ENCODE results near the gene C17orf75. TPM values are rescaled to one million over a fixed set of nuclear protein-coding genes. Genes with fewer than 3 reads are reported as not detected.
A peak's percentile ranks its signal among the peaks of the same experiment; 100 is the strongest.

The C17orf75 gene
- total RNA-seq, 1 experiment from 2014 or later = 21.1 TPM

DNA sequence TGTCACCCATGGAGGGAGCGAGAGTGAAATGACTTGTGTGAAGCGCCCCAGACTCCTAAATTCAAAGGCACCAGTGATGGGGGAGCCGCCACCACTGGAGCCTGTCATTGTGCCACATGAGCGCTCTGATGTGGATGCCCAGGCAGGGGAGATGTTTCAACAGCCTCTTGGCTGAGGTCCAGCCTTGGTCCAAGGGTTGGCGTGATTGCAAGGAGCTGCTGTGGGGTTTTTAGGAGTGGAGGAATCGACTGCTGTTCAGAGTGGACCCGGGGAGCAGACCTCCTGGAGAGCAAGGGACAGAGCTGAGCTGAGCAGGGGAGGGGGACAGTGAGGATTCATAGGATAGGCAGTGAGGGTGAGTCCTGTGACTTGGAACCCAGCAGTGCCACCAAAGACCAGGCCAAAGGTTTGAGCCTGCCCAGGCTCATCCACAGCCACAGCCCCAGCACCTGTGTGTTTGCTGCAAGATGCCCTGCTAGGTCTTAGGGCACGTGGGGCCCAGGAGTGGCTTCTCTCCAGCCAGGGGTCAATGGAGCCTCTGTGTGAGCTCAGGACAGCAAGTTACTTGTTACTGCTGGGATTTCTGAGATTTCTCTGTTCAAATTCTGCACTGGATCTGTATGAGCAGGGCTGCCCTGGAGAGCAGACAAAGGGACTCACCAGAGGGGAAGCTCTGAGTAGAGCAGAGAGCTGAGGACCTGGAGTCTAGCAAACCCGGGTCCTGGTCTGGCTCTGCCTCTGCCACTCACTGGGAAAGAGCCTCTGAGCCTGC is 56.0 kb downstream of the C17orf75 start:
- no peaks in the 10 kb centered on the region for H3K9me3 Mint-ChIP-seq (ENCODE audit: low read depth, unreplicated experiment)
- intact Hi-C loops (cut with micrococcal nuclease; ENCODE audit: unreplicated experiment) = no loop called here
- H3K4me1 Mint-ChIP-seq (ENCODE audit: low read depth, unreplicated experiment) = no peaks in the 10 kb centered on the region
- no peak overlapping the region for H3K27ac Mint-ChIP-seq (ENCODE audit: unreplicated experiment)
- no peak for DNase-seq
- no TSS peak for BruUV-seq (replicated peaks)
- TF ChIP-seq, protein P1, sequence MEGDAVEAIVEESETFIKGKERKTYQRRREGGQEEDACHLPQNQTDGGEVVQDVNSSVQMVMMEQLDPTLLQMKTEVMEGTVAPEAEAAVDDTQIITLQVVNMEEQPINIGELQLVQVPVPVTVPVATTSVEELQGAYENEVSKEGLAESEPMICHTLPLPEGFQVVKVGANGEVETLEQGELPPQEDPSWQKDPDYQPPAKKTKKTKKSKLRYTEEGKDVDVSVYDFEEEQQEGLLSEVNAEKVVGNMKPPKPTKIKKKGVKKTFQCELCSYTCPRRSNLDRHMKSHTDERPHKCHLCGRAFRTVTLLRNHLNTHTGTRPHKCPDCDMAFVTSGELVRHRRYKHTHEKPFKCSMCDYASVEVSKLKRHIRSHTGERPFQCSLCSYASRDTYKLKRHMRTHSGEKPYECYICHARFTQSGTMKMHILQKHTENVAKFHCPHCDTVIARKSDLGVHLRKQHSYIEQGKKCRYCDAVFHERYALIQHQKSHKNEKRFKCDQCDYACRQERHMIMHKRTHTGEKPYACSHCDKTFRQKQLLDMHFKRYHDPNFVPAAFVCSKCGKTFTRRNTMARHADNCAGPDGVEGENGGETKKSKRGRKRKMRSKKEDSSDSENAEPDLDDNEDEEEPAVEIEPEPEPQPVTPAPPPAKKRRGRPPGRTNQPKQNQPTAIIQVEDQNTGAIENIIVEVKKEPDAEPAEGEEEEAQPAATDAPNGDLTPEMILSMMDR (IDR thresholded peaks at IDR 0.05; ENCODE audit: unreplicated experiment) = no peak
- peaks cover 35% of the 10 kb centered on the region for H3K27me3 Mint-ChIP-seq (ENCODE audit: unreplicated experiment)
- CTCF ChIA-PET = no interaction called here
- peaks cover 4% of the 10 kb centered on the region for H3K36me3 Mint-ChIP-seq (ENCODE audit: insufficient read depth, unreplicated experiment)
- H3K4me3 Mint-ChIP-seq (ENCODE audit: low read depth, unreplicated experiment) = no peak overlapping the region

GRCh38 chr17:32285306-32285705 is 56.7 kb downstream of the C17orf75 start:
- no peak overlapping the region for H3K27ac Mint-ChIP-seq (ENCODE audit: unreplicated experiment)
- peaks cover 4% of the 10 kb centered on the region for H3K36me3 Mint-ChIP-seq (ENCODE audit: insufficient read depth, unreplicated experiment)
- H3K27me3 Mint-ChIP-seq (ENCODE audit: unreplicated experiment) = peaks cover 39% of the 10 kb centered on the region
- CTCF ChIA-PET = no interaction called here
- intact Hi-C loops (cut with micrococcal nuclease; ENCODE audit: unreplicated experiment) = no loop called here
- no peaks in the 10 kb centered on the region for H3K4me1 Mint-ChIP-seq (ENCODE audit: low read depth, unreplicated experiment)
- DNase-seq = no peak
- BruUV-seq (replicated peaks) = no TSS peak
- no peaks in the 10 kb centered on the region for H3K9me3 Mint-ChIP-seq (ENCODE audit: low read depth, unreplicated experiment)
- no peak overlapping the region for H3K4me3 Mint-ChIP-seq (ENCODE audit: low read depth, unreplicated experiment)
- TF ChIP-seq, protein P1 (IDR thresholded peaks at IDR 0.05; ENCODE audit: unreplicated experiment) = no peak

GRCh38 chr17:32283745-32284201 is 58.2 kb downstream of the C17orf75 start:
- no TSS peak for BruUV-seq (replicated peaks)
- H3K4me1 Mint-ChIP-seq (ENCODE audit: low read depth, unreplicated experiment) = no peaks in the 10 kb centered on the region
- H3K36me3 Mint-ChIP-seq (ENCODE audit: insufficient read depth, unreplicated experiment) = peaks cover 4% of the 10 kb centered on the region
- DNase-seq = no peak
- H3K4me3 Mint-ChIP-seq (ENCODE audit: low read depth, unreplicated experiment) = no peak overlapping the region
- TF ChIP-seq, protein P1 (IDR thresholded peaks at IDR 0.05; ENCODE audit: unreplicated experiment) = no peak
- CTCF ChIA-PET = no interaction called here
- intact Hi-C loops (cut with micrococcal nuclease; ENCODE audit: unreplicated experiment) = no loop called here
- no peak overlapping the region for H3K27ac Mint-ChIP-seq (ENCODE audit: unreplicated experiment)
- H3K9me3 Mint-ChIP-seq (ENCODE audit: low read depth, unreplicated experiment) = no peaks in the 10 kb centered on the region
- peaks cover 51% of the 10 kb centered on the region for H3K27me3 Mint-ChIP-seq (ENCODE audit: unreplicated experiment)

GRCh38 chr17:32281011-32281451 is 60.9 kb downstream of the C17orf75 start:
- Mint-ChIP-seq H3K4me1 (ENCODE audit: low read depth, unreplicated experiment) (no peaks in the 10 kb centered on the region), H3K27ac (ENCODE audit: unreplicated experiment) (no peak overlapping the region), H3K9me3 (ENCODE audit: low read depth, unreplicated experiment) (no peaks in the 10 kb centered on the region), H3K4me3 (ENCODE audit: low read depth, unreplicated experiment) (no peak overlapping the region), H3K36me3 (ENCODE audit: insufficient read depth, unreplicated experiment) (no peaks in the 10 kb centered on the region), H3K27me3 (ENCODE audit: unreplicated experiment) (peaks cover 49% of the 10 kb centered on the region)
- TF ChIP-seq, protein P1 (IDR thresholded peaks at IDR 0.05; ENCODE audit: unreplicated experiment) = no peak
- CTCF ChIA-PET = no interaction called here
- intact Hi-C loops (cut with micrococcal nuclease; ENCODE audit: unreplicated experiment) = no loop called here
- peak; percentile 12 for DNase-seq
- BruUV-seq (replicated peaks) = no TSS peak

Data from Calu3 (cell line).